HepG2 (cell line): ENCODE measurements around the gene ZC3H8. TPM values are rescaled to one million over a fixed set of nuclear protein-coding genes. Genes with fewer than 3 reads are reported as not detected.

ENCODE experiments used
- ATAC-seq: fragments of 200-7000 bp; cut with Tn5 transposase; 3 replicates; pipeline ENCODE4 v1.9.1; 2020; ENCODE audit warnings: mild to moderate bottlenecking, moderate library complexity
- BruUV-seq: library from RNA; stranded (reverse); fragments of 400-500 nt; replicated peaks from 2 replicates; lab custom pipeline; 2021; lab: Mats Ljungman, UMichigan
- CTCF ChIA-PET: fragments of 300-600 bp; formaldehyde crosslinking; extraction: SDS; loops from one replicate; lab custom pipeline; 2021; ENCODE audit warnings: low total read pairs, inconsistent platforms, low intra/inter-chr PET ratio; lab: Yijun Ruan, JAX
- POLR2A ChIA-PET: fragments of 350-600 bp; sonication (Branson Sonifier 250); formaldehyde crosslinking; loops from one replicate; lab custom pipeline; 2020; ENCODE audit warnings: antibody characterized with exemption, inconsistent platforms; lab: Yijun Ruan, JAX
- DNase-seq: peaks from one replicate; pipeline ENCODE4 v3.0.0-alpha.2; 2015; ENCODE audit warnings: low spot score
- FAIRE-seq: peaks from 3 replicates; lab custom pipeline; 2011; peaks lifted over from hg19 to GRCh38; lab: Jason Lieb, UNC
- H2AFZ ChIP-seq: one replicate; pipeline ENCODE4 v1.6.1; 2011; ENCODE audit warnings: low read length, inconsistent platforms
- H3K27ac ChIP-seq: fragments of 300-600 bp; 3 replicates; pipeline ENCODE4 v1.8.0; 2011; ENCODE audit warnings: mixed run types, mild to moderate bottlenecking, mixed read lengths, low read length, inconsistent platforms; ENCODE audit not compliant: insufficient read depth; ENCODE audit errors: extremely low read length
- H3K27me3 ChIP-seq, 2 experiments: fragments of 200-600 bp in 1 of 2; 2 replicates in 1 of 2; 3 replicates in 1 of 2; pipeline versions ENCODE4 v1.6.0 to v1.8.0; 2011; ENCODE audit warnings: low read length in 2 of 2, mild to moderate bottlenecking in 2 of 2, moderate library complexity in 2 of 2, inconsistent platforms in 1 of 2; ENCODE audit not compliant: insufficient read depth in 2 of 2, control insufficient read depth in 1 of 2
- H3K36me3 ChIP-seq, 2 experiments: fragments of 200-600 bp in 1 of 2; replicated peaks in 1 of 2; 2 replicates in 1 of 2; 3 replicates in 1 of 2; pipeline versions ENCODE4 v1.5.1 to v1.8.0; 2011; ENCODE audit warnings: low read length in 2 of 2, inconsistent platforms in 1 of 2; ENCODE audit not compliant: insufficient read depth in 2 of 2, control insufficient read depth in 1 of 2
- H3K4me1 ChIP-seq: 2 replicates; pipeline ENCODE4 v1.5.1; 2012; ENCODE audit warnings: low read length, inconsistent platforms; ENCODE audit not compliant: insufficient read depth
- H3K4me2 ChIP-seq: 2 replicates; pipeline ENCODE4 v1.6.0; 2011; ENCODE audit warnings: low read depth, low read length, inconsistent platforms
- H3K4me3 ChIP-seq, 3 experiments: fragments of 200-600 bp in 1 of 3; sonication (generic), shearing (Covaris generic) in 1 of 3; replicated peaks in 1 of 3; 2 replicates each; pipeline ENCODE4 v1.5.1; 2011 to 2016; ENCODE audit warnings: low read length in 3 of 3, inconsistent platforms in 2 of 3, low read depth in 2 of 3, mild to moderate bottlenecking in 2 of 3, control low read depth in 1 of 3, mixed read lengths in 1 of 3; ENCODE audit not compliant: insufficient read depth in 1 of 3
- H3K79me2 ChIP-seq: one replicate; pipeline ENCODE4 v1.6.1; 2011; ENCODE audit warnings: low read length, inconsistent platforms; ENCODE audit not compliant: insufficient read depth
- H3K9ac ChIP-seq: 2 replicates; pipeline ENCODE4 v1.6.0; 2011; ENCODE audit warnings: mild to moderate bottlenecking, low read depth, low read length, inconsistent platforms; ENCODE audit not compliant: insufficient read depth
- H3K9me3 ChIP-seq: 2 replicates; pipeline ENCODE4 v1.5.1; 2012; ENCODE audit warnings: mild to moderate bottlenecking, low read length
- H4K20me1 ChIP-seq: 2 replicates; pipeline ENCODE4 v1.6.0; 2011; ENCODE audit warnings: inconsistent platforms, mild to moderate bottlenecking, low read length, moderate library complexity; ENCODE audit not compliant: insufficient read depth
- GATAD2A ChIP-seq: IDR thresholded peaks from 2 replicates; pipeline ENCODE4 v1.6.1; 2016
- TFE3 ChIP-seq: IDR thresholded peaks from 2 replicates; pipeline ENCODE4 v1.6.1; 2016
- ZNF543 ChIP-seq: sonication (generic); formaldehyde crosslinking; IDR thresholded peaks from 2 replicates; pipeline ENCODE4 v1.4.0; 2020; ENCODE audit warnings: mild to moderate bottlenecking, missing genetic modification reagents
- ZNF775 ChIP-seq: sonication (generic); formaldehyde crosslinking; IDR thresholded peaks from 2 replicates; pipeline ENCODE4 v1.4.0; 2020; ENCODE audit warnings: missing genetic modification reagents, mild to moderate bottlenecking, moderate library complexity, borderline replicate concordance
- WGBS: methylation state at CpG from one replicate; pipeline ENCODE4 v1.1.6; 2017; ENCODE audit warnings: low lambda C conversion rate; 5-methylcytosine and 5-hydroxymethylcytosine counted together
- in situ Hi-C: cut with HindIII; loops from 2 replicates; pipeline ENCODE4 v1.10.0; 2017; ENCODE audit warnings: low pct_unique_long_range_greater_than_20kb; ENCODE audit not compliant: extremely low pct_ligation_motif_present
- intact Hi-C: fragments of 100-400 bp; cut with micrococcal nuclease; formaldehyde crosslinking; loops from one replicate; pipeline ENCODE4 v1.10.0; 2022; ENCODE audit not compliant: unreplicated experiment
- polyA plus RNA-seq, 8 experiments: library from polyadenylated mRNA; depleted of rRNA in 3 of 8; stranded (reverse) in 7 of 8; unstranded in 1 of 8; fragments of >200 nt; fragmentation: Illumina TruSeq in 4 of 8; extraction: Trizol in 4 of 8; gene quantifications; 2 replicates each; pipeline versions ENCODE4 v1.2.1 to v1.2.3, GENCODE V29; 2011 to 2016; ENCODE audit warnings: low read depth in 4 of 8, missing spikeins in 1 of 8, mixed read lengths in 1 of 8; ENCODE audit not compliant: insufficient read depth in 1 of 8
- total RNA-seq, 5 experiments: library from RNA; depleted of rRNA; stranded (reverse); fragments of >200 nt; fragmentation: Illumina TruSeq; extraction: Trizol; gene quantifications; 2 replicates each; pipeline ENCODE4 v1.2.3, GENCODE V29; 2016; ENCODE audit warnings: low read depth in 1 of 5
- TF ChIP-seq, protein P1 (sequence below), 2 experiments: fragments of 450-650 bp in 1 of 2; sonication (generic) in 1 of 2; formaldehyde crosslinking in 1 of 2; IDR thresholded peaks; 2 replicates each; pipeline versions ENCODE4 v1.6.1 to v1.8.0; 2016 to 2022; ENCODE audit warnings: antibody characterized with exemption in 1 of 2, mild to moderate bottlenecking in 1 of 2, missing genetic modification reagents in 1 of 2
- TF ChIP-seq, protein P2 (sequence below): sonication (generic); formaldehyde crosslinking; conservative IDR thresholded peaks from 2 replicates; pipeline ENCODE4 v1.4.0; 2020; ENCODE audit warnings: missing genetic modification reagents
- TF ChIP-seq, protein P3 (sequence below): sonication (generic); formaldehyde crosslinking; IDR thresholded peaks from 2 replicates; pipeline ENCODE4 v1.4.0; 2020; ENCODE audit warnings: missing genetic modification reagents

Gene ZC3H8
- total and polyA plus RNA-seq, 2 of the 13 experiments (the other 11 are each of a cell fraction or from before 2014, with no cell fraction given), result 4.5 to 17.0 TPM

GRCh38 chr2:112275311-112275886, 20.6 kb upstream of the ZC3H8 start, which contains the start of gene ZC3H6 (continued):
- TF ChIP-seq, protein P1, sequence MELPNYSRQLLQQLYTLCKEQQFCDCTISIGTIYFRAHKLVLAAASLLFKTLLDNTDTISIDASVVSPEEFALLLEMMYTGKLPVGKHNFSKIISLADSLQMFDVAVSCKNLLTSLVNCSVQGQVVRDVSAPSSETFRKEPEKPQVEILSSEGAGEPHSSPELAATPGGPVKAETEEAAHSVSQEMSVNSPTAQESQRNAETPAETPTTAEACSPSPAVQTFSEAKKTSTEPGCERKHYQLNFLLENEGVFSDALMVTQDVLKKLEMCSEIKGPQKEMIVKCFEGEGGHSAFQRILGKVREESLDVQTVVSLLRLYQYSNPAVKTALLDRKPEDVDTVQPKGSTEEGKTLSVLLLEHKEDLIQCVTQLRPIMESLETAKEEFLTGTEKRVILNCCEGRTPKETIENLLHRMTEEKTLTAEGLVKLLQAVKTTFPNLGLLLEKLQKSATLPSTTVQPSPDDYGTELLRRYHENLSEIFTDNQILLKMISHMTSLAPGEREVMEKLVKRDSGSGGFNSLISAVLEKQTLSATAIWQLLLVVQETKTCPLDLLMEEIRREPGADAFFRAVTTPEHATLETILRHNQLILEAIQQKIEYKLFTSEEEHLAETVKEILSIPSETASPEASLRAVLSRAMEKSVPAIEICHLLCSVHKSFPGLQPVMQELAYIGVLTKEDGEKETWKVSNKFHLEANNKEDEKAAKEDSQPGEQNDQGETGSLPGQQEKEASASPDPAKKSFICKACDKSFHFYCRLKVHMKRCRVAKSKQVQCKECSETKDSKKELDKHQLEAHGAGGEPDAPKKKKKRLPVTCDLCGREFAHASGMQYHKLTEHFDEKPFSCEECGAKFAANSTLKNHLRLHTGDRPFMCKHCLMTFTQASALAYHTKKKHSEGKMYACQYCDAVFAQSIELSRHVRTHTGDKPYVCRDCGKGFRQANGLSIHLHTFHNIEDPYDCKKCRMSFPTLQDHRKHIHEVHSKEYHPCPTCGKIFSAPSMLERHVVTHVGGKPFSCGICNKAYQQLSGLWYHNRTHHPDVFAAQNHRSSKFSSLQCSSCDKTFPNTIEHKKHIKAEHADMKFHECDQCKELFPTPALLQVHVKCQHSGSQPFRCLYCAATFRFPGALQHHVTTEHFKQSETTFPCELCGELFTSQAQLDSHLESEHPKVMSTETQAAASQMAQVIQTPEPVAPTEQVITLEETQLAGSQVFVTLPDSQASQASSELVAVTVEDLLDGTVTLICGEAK (IDR thresholded peaks at IDR 0.05), result no peak
- TF ChIP-seq, protein P1 (CRISPR knock-in tag; IDR thresholded peaks at IDR 0.05), result peak; percentile 95

DNA sequence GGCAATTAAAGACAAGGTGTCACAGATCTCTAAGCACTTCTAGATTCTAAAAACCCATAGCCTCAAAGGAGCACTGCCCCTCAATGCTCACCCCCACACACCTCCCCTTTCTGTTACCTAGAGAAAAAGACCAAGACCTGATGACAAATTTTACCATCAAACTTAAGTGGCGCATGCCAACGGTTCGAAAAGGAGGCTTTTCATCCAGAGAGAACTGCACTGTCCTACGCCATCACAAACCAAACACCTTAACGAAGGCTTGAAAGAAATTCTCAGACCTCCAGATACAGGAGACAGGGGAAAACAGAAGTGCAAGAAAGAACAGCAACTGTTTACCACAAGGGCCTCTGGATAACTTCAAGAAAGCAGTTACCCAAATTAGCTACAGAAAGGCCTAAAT, 18.5 kb upstream of the ZC3H8 start:
- H3K4me3 ChIP-seq, result no peak overlapping the region
- ATAC-seq, result no peak
- intact Hi-C loops (no loop called here), in situ Hi-C loops (loop anchor here (25.0 kb wide), 1 partner anchor 164 kb away; the partner anchor contains the start of gene RGPD8)
- peaks cover 14% of the 10 kb centered on the region; the same call in 1 of the 2 replicates for H3K4me1 ChIP-seq
- H3K27me3 ChIP-seq, result peaks cover 0 to 2% of the 10 kb centered on the region in 2 experiments; a peak in 2 of 5 replicates
- H3K9me3 ChIP-seq, result 0 out of 2 replicates have a peak, but pooled peaks cover 5% of the 10 kb centered on the region
- H3K36me3 ChIP-seq, result no peaks in the 10 kb centered on the region
- DNase-seq, result no peak
- FAIRE-seq, result no peak
- 87% methylated on average over 5 of the region's 5 CpGs for WGBS
- H2AFZ ChIP-seq, result no peak overlapping the region
- no TSS peak for BruUV-seq
- no peak overlapping the region for H3K4me2 ChIP-seq
- POLR2A ChIA-PET, result interaction anchor here (1.1 to 2.0 kb wide), 3 partner anchors 13 to 45 kb away, joined by 3 to 5 read pairs (median 4); partner anchors contain the start of gene ZC3H8
- CTCF ChIA-PET, result no interaction called here
- H3K79me2 ChIP-seq, result no peaks in the 10 kb centered on the region
- no peaks in the 10 kb centered on the region for H4K20me1 ChIP-seq
- no peak overlapping the region for H3K9ac ChIP-seq
- H3K27ac ChIP-seq, result no peak overlapping the region
- TF ChIP-seq, protein P2, sequence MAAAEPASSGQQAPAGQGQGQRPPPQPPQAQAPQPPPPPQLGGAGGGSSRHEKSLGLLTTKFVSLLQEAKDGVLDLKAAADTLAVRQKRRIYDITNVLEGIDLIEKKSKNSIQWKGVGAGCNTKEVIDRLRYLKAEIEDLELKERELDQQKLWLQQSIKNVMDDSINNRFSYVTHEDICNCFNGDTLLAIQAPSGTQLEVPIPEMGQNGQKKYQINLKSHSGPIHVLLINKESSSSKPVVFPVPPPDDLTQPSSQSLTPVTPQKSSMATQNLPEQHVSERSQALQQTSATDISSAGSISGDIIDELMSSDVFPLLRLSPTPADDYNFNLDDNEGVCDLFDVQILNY (CRISPR knock-in tag), result no peak
- no peak for TF ChIP-seq ZNF775
- TF ChIP-seq GATAD2A (CRISPR knock-in tag), result no peak
- TF ChIP-seq TFE3 (CRISPR knock-in tag), result no peak
- TF ChIP-seq, protein P3, sequence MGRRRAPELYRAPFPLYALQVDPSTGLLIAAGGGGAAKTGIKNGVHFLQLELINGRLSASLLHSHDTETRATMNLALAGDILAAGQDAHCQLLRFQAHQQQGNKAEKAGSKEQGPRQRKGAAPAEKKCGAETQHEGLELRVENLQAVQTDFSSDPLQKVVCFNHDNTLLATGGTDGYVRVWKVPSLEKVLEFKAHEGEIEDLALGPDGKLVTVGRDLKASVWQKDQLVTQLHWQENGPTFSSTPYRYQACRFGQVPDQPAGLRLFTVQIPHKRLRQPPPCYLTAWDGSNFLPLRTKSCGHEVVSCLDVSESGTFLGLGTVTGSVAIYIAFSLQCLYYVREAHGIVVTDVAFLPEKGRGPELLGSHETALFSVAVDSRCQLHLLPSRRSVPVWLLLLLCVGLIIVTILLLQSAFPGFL (CRISPR knock-in tag), result no peak
- TF ChIP-seq ZNF543, result no peak
